Smooth muscle cell (in vitro differentiated cells): ENCODE results near the gene PLP1. TPM values are rescaled to one million over a fixed set of nuclear protein-coding genes. Genes with fewer than 3 reads are reported as not detected.
A peak's percentile ranks its signal among the peaks of the same experiment; 100 is the strongest.

Experiments
- DNase-seq: peaks from one replicate; lab custom pipeline; 2025; ENCODE audit not compliant: unreplicated experiment; lab: John Stamatoyannopoulos, UW
- H2AFZ ChIP-seq: fragments of 200-600 bp; sonication (generic); 2 replicates; pipeline ENCODE4 v1.6.0; 2016; ENCODE audit warnings: antibody characterized with exemption, low read depth, mild to moderate bottlenecking
- H3F3A ChIP-seq: fragments of 200-600 bp; sonication (generic); 2 replicates; pipeline ENCODE4 v1.6.0; 2017; ENCODE audit warnings: antibody characterized with exemption, low read depth
- H3K27ac ChIP-seq: fragments of 200-600 bp; sonication (generic); 2 replicates; pipeline ENCODE4 v1.5.1; 2016; ENCODE audit warnings: low read depth, mild to moderate bottlenecking
- H3K27me3 ChIP-seq: fragments of 200-600 bp; sonication (generic); 2 replicates; pipeline ENCODE4 v1.6.1; 2016; ENCODE audit warnings: low read depth, mild to moderate bottlenecking
- H3K36me3 ChIP-seq: fragments of 200-600 bp; sonication (generic); 2 replicates; pipeline ENCODE4 v1.5.1; 2016; ENCODE audit warnings: low read depth
- H3K4me1 ChIP-seq: fragments of 200-600 bp; sonication (generic); 2 replicates; pipeline ENCODE4 v1.5.1; 2016; ENCODE audit warnings: low read depth
- H3K4me2 ChIP-seq: fragments of 200-600 bp; sonication (generic); 2 replicates; pipeline ENCODE4 v1.6.0; 2016; ENCODE audit warnings: mild to moderate bottlenecking
- H3K4me3 ChIP-seq: fragments of 200-600 bp; sonication (generic); 2 replicates; pipeline ENCODE4 v1.5.1; 2016; ENCODE audit warnings: mild to moderate bottlenecking
- H3K79me2 ChIP-seq: fragments of 200-600 bp; sonication (generic); 2 replicates; pipeline ENCODE4 v1.6.0; 2016; ENCODE audit warnings: low read depth, mild to moderate bottlenecking
- H3K9ac ChIP-seq: fragments of 200-600 bp; sonication (generic); 2 replicates; pipeline ENCODE4 v1.6.0; 2016; ENCODE audit warnings: low read depth
- H3K9me3 ChIP-seq: fragments of 200-600 bp; sonication (generic); replicated peaks from 2 replicates; pipeline ENCODE4 v1.5.1; 2016; ENCODE audit warnings: low read depth
- H4K20me1 ChIP-seq: fragments of 200-600 bp; sonication (generic); 2 replicates; pipeline ENCODE4 v1.6.0; 2016; ENCODE audit warnings: low read depth
- WGBS: methylation state at CpG from one replicate; pipeline ENCODE4 v1.1.7; 2016; ENCODE audit warnings: low lambda C conversion rate; 5-methylcytosine and 5-hydroxymethylcytosine counted together
- polyA plus RNA-seq: library from polyadenylated mRNA; unstranded; fragments of >200 nt; fragmentation: Nextera tagmentation; extraction: Ambion mirVana; gene quantifications from 2 replicates; pipeline ENCODE4 v1.2.1, GENCODE V29; 2016
- total RNA-seq: library from RNA; depleted of rRNA; stranded (reverse); fragments of >200 nt; gene quantifications from 2 replicates; pipeline ENCODE4 v1.2.3, GENCODE V29; 2014
- TF ChIP-seq, protein P1 (sequence below): fragments of 200-600 bp; sonication (generic); IDR thresholded peaks from 2 replicates; pipeline ENCODE4 v1.5.1; 2017; ENCODE audit warnings: borderline replicate concordance, mild to moderate bottlenecking, antibody characterized with exemption; ENCODE audit not compliant: insufficient read depth, poor library complexity, severe bottlenecking

Gene PLP1
- total and polyA plus RNA-seq, 2 experiments from 2014 or later: not detected

DNA sequence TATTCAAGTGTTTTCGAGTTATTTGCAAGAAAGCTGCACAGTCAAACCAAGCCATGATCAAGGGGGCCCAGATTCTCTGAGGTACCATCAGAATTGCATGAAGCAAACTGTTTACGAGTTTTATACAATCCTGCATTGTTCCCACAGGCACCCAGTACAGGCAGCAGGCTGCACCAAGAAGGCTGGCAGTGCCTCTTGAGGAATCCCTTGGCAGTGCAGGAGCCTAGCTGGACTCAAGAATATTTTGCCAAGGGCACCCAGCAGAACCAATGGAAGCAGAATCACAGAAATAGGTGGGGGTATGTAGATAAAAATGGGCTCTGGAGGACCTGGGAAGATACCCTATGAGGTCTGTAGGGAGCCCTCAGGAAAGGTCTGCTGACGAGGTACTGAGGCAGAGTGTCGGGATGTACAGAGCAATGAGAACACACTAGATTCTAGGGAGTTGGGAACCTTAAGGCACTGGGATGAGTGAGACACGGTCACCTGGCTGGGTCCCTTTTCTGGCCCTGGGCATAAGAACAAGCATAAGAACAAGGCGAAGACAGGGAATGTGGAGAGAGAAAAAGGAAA lies 2.5 kb upstream of the PLP1 start:
- Histone ChIP-seq H3K9ac (no peak overlapping the region), H3K4me3 (no peak overlapping the region), H4K20me1 (no peaks in the 10 kb centered on the region), H3K4me2 (no peak overlapping the region), H3K79me2 (no peaks in the 10 kb centered on the region), H3K27me3 (peaks cover 12% of the 10 kb centered on the region), H3K36me3 (no peaks in the 10 kb centered on the region), H2AFZ (no peak overlapping the region), H3K27ac (no peak overlapping the region), H3K9me3 (no peaks in the 10 kb centered on the region), H3F3A (no peaks in the 10 kb centered on the region), H3K4me1 (peaks cover 9% of the 10 kb centered on the region)
- no peak for DNase-seq
- TF ChIP-seq, protein P1, sequence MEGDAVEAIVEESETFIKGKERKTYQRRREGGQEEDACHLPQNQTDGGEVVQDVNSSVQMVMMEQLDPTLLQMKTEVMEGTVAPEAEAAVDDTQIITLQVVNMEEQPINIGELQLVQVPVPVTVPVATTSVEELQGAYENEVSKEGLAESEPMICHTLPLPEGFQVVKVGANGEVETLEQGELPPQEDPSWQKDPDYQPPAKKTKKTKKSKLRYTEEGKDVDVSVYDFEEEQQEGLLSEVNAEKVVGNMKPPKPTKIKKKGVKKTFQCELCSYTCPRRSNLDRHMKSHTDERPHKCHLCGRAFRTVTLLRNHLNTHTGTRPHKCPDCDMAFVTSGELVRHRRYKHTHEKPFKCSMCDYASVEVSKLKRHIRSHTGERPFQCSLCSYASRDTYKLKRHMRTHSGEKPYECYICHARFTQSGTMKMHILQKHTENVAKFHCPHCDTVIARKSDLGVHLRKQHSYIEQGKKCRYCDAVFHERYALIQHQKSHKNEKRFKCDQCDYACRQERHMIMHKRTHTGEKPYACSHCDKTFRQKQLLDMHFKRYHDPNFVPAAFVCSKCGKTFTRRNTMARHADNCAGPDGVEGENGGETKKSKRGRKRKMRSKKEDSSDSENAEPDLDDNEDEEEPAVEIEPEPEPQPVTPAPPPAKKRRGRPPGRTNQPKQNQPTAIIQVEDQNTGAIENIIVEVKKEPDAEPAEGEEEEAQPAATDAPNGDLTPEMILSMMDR: peak; percentile 40
- WGBS: 77% methylated on average over 6 of the region's 6 CpGs

DNA sequence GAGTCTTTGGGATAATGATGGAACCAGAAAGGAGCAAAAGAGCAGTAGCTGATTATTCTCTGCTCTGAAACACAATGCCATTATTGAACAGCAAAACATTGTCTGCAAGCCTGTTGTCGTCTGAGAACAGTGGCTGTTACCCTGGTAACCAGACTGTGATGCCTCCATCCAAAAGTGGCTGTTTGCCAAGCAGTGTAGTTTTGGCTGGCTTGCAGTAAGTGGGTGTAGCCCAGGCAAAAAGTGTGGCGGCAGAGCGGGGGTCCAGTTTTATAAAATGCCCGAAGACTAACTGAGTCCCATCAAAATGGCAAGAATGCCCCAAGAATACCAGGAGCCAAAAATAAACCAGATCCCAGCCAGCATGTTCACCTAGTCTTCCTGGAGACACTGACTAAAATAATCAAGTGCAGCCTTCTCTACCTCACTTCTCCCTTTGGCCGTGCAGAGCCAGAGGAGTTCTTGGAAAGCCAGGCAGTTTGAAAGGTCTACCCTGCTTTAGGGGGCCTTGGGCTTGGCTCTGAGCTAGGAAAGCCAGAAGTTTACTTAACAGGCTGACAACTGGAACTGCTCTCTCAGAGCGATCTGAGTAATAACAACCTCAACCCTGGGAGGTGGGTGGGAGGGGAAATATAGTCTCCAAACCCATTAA lies 2.6 kb downstream of the PLP1 start:
- H3F3A ChIP-seq: no peaks in the 10 kb centered on the region
- TF ChIP-seq, protein P1: no peak
- 78% methylated on average over 6 of the region's 6 CpGs for WGBS
- no peak overlapping the region for H3K4me2 ChIP-seq
- H2AFZ ChIP-seq: no peak overlapping the region
- H3K9ac ChIP-seq: no peak overlapping the region
- peaks cover 12% of the 10 kb centered on the region for H3K27me3 ChIP-seq
- H3K79me2 ChIP-seq: no peaks in the 10 kb centered on the region
- H3K4me1 ChIP-seq: peaks cover 36% of the 10 kb centered on the region
- no peaks in the 10 kb centered on the region for H4K20me1 ChIP-seq
- H3K4me3 ChIP-seq: no peak overlapping the region
- H3K27ac ChIP-seq: no peak overlapping the region
- H3K36me3 ChIP-seq: no peaks in the 10 kb centered on the region
- H3K9me3 ChIP-seq: no peaks in the 10 kb centered on the region
- no peak for DNase-seq

DNA sequence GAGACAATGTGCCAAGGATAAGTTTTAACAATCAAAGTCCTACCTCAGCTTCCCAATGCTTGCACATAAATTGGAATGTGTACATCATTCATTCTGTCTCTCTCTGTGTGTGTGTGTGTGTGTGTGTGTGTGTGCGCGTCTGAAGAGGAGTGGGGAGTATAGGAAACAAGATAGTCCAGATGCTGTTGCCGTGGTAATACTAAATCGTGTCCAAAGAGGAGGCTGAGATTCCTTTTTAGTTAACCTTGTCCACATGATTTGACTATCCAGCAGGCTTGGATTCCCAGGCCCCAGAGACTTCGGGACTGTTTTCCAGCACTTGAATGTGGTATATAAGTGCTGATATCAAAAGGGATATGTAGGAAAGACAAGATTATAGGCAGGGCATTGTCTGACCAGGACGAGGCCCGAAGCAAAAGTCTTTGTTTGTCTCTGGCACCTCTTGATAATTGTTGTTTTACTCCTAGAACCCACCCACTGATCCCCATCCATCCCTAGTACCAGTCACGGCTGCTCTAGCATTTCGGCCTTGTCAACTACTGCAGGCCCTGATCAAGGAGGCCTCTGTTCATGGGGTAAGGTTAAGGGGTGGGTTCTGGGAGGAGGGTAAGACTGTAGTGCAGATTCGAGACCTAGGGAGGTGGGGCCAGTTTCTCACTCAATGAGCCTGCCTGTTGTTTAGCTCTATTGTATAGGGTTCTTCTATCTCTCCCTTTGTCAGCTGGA lies 3.9 kb downstream of the PLP1 start:
- Histone ChIP-seq H3K9me3 (no peaks in the 10 kb centered on the region), H3K4me2 (no peak overlapping the region), H2AFZ (no peak overlapping the region), H3F3A (no peaks in the 10 kb centered on the region), H3K27ac (no peak overlapping the region), H3K4me1 (peaks cover 36% of the 10 kb centered on the region), H3K27me3 (peaks cover 4% of the 10 kb centered on the region), H3K9ac (no peak overlapping the region), H3K79me2 (no peaks in the 10 kb centered on the region), H3K4me3 (no peak overlapping the region), H3K36me3 (no peaks in the 10 kb centered on the region), H4K20me1 (no peaks in the 10 kb centered on the region)
- TF ChIP-seq, protein P1: no peak
- 86% methylated on average over 10 of the region's 10 CpGs for WGBS
- DNase-seq: no peak
